ENCODE data around the gene SMPD3.

The SMPD3 gene

GRCh38 chr16:68370581-68371275, 77.6 kb downstream of the SMPD3 start:
- DNase-seq (ENCODE audit: low read depth, low spot score) = no peak

GRCh38 chr16:68369697-68370580, 78.4 kb downstream of the SMPD3 start:
- DNase-seq (ENCODE audit: low read depth, low spot score) = no peak

GRCh38 chr16:68369168-68369567, 79.1 kb downstream of the SMPD3 start:
- DNase-seq (ENCODE audit: low read depth, low spot score) = no peak

- no peak for DNase-seq (ENCODE audit: low read depth, low spot score)
Measured at GRCh38 chr16:68368301-68368888, 79.9 kb downstream of the SMPD3 start.

DNA sequence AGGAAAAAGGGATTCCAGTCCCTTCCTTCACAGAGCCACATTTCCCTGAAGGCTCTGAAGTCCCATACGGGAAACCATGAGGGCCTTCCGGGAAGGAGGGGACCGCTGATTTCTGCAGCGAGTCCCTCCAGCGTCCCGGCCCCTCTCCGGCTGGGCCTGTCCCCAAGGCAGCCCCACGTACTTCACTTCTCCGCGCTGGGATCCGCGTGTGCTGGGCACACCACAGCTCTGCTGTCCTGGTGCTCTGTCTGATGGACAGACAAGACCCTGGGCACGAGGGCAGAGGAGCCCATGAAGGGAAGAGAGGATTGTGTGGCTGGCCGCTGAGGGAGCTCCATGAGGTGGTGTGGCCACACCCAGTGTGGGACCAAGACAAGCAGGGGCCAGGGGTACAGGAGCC, 80.4 kb downstream of the SMPD3 start:
- no peak for DNase-seq (ENCODE audit: low read depth, low spot score)

DNA sequence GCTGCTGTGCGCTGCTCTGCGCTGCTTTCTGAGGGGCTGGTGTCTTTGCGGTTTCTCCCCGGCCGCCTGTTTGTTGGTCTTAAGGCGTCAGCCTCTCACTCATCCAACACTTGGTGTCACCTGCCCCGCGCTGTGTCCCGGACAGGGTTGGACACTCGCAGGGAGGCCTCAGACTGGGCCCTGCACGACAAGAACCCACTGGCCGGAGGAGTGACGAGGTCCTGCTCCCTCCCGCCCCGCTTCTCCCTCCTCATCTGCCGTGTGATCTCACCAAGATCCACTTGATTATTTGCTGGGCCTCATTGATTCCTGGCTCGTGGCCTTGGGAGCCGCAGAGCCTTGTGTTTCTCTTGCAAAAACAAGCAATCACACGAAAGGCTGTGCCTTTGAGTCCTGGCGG, 80.9 kb downstream of the SMPD3 start:
- no peak for DNase-seq (ENCODE audit: low read depth, low spot score)

DNA sequence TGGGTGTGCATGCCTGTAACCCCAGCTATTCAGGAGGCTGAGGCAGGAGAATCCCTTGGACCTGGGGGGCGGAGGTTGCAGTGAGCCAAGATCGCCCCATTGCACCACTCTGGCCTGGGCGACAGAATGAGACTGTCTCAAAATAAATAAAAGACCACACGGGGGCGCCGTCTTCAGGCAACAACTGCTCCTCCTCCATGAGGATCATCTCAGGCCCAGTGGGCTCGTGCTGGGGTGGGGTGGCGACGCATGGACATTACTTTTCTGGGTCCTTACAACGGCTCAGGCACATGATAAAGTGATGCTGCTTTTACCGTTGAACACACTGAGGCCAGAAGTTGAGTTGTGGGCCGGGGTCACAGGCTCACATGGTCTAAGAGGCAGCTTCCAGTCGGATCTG, 81.3 kb downstream of the SMPD3 start:
- no peak for DNase-seq (ENCODE audit: low read depth, low spot score)

DNA sequence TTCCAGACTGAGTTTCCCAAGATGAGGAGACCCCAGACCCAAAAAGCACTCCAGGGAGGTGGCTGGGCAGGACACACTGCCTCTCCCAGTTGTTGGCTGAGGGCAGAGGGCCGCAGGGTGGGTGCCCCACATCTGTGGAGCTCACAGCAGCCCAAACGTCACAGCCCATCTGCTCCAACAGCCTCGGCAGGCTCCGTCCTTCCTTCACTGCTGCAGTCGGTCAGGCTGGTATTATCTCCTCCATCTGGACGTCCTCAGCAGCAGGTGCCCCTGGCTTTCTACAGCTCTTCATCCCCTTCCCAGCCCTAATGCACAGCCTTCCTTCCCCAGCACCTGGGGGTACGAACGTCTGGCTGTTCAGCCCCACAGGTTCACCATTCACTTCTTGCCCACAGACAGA, 82.2 kb downstream of the SMPD3 start:
- DNase-seq (ENCODE audit: low read depth, low spot score) = no peak

DNA sequence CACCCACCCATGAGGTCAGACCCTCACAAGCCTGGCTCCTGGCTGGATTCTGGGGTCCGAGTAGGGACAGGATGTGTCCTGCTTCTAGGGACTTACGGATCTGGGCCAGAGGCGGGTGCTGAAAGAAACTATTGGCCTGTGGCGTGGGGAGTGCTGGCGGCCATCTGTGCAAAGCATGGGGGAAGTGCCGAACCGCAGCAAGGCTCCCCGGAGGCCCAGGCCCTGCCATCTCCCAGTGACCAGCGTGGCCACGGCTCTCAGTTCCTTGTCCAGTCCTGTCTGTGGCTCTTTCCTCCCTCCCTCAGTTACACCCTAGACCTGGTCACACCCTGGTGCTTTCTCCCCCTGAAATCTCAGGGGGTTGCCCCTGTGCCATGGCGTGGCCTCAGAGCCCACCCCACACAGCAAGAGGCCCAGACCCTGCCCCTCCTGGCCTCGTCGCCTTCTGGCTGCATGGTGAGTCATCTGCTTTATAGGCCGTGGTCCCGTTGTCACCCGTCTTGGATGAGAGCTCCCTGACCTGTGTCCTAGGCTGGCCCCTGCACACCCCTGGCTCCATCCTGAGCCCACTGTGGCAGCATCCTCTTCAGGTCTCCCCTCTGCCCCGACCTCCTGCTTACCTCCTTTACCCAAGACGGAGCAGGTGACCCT, 83.0 kb downstream of the SMPD3 start:
- DNase-seq (ENCODE audit: low read depth, low spot score) = no peak

DNA sequence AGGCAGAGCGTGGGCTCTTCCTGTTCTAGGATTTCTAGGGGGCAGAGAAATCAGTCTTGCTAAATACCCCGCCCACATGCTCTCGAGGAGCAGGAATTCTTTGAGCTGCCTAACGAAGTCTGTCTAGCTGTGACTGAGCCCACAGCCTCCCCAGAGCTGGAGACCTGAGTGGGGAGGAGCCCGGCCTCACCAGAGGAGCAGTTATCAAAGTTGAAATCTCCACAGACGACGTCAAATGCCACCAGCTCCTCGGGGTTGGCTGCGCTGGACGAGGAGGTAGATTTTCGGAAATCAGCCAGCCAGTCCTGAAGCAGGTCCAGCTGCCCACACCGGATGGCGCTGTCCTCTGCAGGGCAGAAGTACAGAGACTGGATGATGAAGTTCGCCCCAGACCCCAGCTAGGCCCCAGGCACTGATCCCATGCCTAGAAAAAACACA, 83.7 kb downstream of the SMPD3 start:
- DNase-seq (ENCODE audit: low read depth, low spot score) = no peak

DNA sequence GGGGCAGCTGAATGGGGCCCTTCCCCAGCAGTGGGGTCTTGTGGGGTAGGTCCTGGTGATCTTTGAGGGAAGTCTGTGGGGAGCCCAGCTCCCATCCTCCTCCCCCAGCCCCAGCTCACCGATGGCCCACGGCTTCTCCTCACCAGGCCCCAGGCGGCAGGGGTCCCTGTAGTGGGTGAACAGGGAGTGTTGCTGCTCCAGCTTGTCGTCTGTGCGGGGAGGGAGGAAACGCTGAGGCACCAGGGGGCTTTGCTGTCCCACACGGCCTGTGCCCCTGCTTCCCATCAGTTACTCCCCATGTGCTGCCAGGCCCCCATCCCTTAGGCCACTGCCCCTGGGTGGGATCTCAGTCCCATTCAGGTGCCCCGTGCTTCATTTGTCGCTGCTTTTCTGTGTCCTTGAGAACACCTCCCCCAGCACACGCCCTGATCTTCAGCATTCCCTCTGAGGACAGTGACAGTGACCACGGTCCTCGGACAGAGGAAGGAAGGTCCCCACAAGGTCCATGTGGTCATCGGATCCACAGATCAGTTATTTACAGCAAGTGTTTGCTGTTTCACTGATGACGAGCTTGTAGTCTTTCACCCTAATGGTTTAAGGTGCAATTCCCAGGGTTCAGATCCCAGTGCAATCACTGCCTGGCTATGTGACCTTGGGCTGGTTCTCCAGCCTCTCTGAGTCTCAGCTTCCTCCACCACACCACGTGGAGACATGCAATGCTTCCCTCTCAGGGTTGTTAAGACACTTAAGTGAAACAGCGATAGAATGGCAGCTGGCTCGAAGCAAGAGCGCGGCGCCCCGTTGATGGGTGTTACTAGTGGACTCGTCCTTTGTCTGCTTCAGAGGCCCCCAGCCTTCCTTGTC, 84.4 kb downstream of the SMPD3 start:
- no peak for DNase-seq (ENCODE audit: low read depth, low spot score)

GRCh38 chr16:68362947-68363657, 85.2 kb downstream of the SMPD3 start:
- no peak for DNase-seq (ENCODE audit: low read depth, low spot score)

DNA sequence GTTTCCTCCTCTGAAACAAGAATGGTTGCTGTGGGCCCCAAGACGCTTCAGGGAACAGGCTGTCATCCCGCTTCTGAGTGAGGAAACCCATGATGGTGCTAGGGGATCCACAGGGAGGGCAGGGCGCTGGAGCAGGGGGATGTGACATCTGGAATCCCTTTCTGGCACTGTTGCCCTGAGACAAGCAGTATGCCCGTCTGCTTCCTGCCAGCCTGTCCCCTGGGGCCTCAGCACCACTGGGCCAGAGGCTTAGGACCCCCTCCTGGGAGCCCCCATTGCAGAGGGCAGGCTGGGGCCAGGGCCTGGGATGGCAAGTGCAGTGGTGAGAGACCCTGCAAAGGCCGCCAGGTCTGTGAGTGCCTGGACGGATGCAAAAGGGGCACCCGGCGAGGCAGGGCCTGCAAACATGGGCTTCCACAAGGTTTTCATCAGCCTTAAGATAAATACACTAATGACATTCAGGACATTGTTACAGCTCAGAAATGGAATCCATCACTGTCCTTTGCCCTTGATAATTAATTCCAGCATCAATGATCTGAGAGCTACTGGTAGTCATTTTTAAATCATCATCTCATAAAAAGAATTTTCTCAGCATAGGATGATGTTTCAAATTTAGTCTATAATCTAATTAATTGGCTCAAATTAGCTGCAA, 85.9 kb downstream of the SMPD3 start:
- DNase-seq (ENCODE audit: low read depth, low spot score) = no peak

- no peak for DNase-seq (ENCODE audit: low read depth, low spot score)
Measured at GRCh38 chr16:68361485-68361884, 86.8 kb downstream of the SMPD3 start.

DNA sequence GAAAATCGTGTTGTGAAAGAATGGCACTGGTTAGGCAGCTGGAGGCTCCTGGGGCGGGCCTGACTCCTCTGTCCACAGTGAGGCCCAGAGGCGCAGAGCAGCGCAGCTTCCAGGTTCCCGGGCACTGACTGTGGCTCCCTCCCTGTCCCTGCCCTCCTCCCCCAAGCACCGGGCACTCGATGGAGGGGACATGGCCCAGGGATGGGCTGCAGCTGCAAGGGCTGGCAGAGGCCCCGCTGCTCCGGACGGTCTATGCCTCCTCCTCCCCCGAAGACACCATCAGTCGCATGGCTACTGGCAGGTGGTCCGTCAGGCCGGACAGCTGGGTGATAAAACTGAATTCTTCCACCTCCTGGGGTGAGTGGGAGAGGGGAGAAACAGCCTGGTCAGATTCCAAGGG, 87.4 kb downstream of the SMPD3 start:
- no peak for DNase-seq (ENCODE audit: low read depth, low spot score)

GRCh38 chr16:68360547-68360946, 87.8 kb downstream of the SMPD3 start:
- DNase-seq (ENCODE audit: low read depth, low spot score) = no peak

- DNase-seq (ENCODE audit: low read depth, low spot score) = no peak
Measured at GRCh38 chr16:68359398-68360191, 88.7 kb downstream of the SMPD3 start.

- no peak for DNase-seq (ENCODE audit: low read depth, low spot score)
Measured at GRCh38 chr16:68358951-68359350, 89.4 kb downstream of the SMPD3 start.

- DNase-seq (ENCODE audit: low read depth, low spot score) = no peak
Measured at GRCh38 chr16:68357923-68358322, 90.4 kb downstream of the SMPD3 start.

Data from activated CD4-positive, CD25-positive, alpha-beta regulatory T cell treated with anti-CD3 and anti-CD28 coated beads, Interleukin-2, amount 50 U/mL, for 16 hours (primary cell).